ENCODE results near the gene GATD1.

GRCh38 chr11:773830-774229, 3.5 kb downstream of the GATD1 start:
- TF ChIP-seq POLR2AphosphoS5 (IDR thresholded peaks at IDR 0.05; ENCODE audit: low read depth, low read length) = no peak
- TF ChIP-seq ZNF274 (IDR thresholded peaks at IDR 0.05; ENCODE audit: low read depth, low read length) = no peak
- no peak for TF ChIP-seq CTCF (IDR thresholded peaks at IDR 0.05 in 2 of 3, conservative IDR thresholded peaks at IDR 0.05 in 1 of 3; ENCODE audit: borderline replicate concordance in 1 of 3, insufficient read depth in 1 of 3, low read depth in 2 of 3, low read length in 2 of 3)
- TF ChIP-seq POLR2A (IDR thresholded peaks at IDR 0.05; ENCODE audit: borderline replicate concordance, extremely low read depth, insufficient read depth, insufficient read length) = no peak
- no peak for TF ChIP-seq TCF7L2 (IDR thresholded peaks at IDR 0.05; ENCODE audit: borderline replicate concordance, extremely low read depth, insufficient read depth, insufficient read length)
- TF ChIP-seq JUND (IDR thresholded peaks at IDR 0.05) = no peak
- TF ChIP-seq RAD21 (IDR thresholded peaks at IDR 0.05; ENCODE audit: low read depth) = no peak
- no peak for TF ChIP-seq MAX (IDR thresholded peaks at IDR 0.05)
- TF ChIP-seq FOSL1 (IDR thresholded peaks at IDR 0.05; ENCODE audit: low read depth) = no peak
- TF ChIP-seq EZH2phosphoT487 (IDR thresholded peaks at IDR 0.05; ENCODE audit: borderline replicate concordance) = no peak
